Measurements from ENCODE around the gene MND1.

The MND1 gene

DNA sequence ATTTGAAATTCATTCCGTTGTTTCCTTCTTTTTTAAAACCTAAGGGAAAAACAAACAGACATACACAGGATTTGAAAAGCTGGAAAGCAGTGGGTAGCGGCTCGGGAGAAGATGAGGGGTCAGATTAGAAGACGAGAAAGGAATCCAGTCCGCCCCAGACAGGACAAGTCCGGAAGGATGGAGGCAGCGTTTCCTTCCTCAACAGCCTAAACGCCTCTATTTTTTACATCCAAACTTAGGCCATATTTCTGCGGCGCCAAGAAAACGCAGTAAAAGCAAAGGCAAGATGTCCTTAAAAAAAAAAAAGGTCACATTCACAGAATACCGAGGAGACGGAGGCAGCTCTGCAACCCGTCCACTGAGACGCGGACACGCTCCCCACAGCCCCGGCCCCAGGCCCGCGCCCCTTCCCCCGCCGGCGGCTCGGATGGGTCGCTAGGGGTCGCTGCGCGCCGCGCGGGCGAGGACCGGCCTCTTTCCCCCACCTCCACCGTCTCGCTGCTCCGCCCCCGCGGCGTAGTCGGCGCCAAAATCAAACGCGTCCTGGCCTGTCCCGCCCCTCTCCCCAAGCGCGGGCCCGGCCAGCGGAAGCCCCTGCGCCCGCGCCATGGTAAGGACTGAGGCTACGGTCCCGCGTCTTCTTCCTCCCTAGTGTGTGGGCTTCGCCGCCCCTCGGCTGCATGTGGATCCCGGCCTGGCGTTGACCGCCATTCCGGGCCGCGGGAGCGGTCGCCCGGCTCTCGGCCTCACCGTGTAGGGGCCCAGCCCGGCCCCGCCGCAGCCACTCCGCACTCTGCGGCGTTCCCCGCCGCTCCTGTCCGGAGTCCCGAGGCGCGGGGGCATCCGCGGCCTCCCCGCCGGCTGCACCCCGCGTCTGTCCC lies at the start of gene MND1:
Gene MND1, plus strand, starts transcription at position 558 of the 881 bp plus-strand sequence. Its CDS starts 50 bp downstream, at position 608.
- peak; percentile 85 to 86 for DNase-seq (ENCODE audit: low read depth in 2 of 2)

DNA sequence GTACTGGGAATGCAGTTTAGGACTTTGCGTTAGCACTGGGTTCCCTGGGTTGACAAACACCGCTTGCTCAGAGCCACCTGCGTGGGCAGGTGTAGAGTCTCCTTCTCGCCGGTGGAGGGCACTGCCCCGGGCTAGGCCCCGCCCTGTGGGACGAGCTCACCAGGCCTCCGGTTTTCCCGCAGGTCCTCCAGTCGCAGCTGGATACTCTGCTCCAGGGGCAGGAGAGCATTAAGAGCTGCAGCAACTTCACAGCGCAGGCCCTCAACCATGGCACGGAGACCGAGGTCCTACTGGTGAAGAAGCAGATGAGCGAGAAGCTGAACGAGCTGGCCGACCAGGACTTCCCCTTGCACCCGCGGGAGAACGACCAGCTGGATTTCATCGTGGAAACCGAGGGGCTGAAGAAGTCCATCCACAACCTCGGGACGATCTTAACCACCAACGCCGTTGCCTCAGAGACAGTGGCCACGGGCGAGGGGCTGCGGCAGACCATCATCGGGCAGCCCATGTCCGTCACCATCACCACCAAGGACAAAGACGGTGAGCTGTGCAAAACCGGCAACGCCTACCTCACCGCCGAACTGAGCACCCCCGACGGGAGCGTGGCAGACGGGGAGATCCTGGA lies 49.2 kb upstream of the MND1 start:
- no peak for DNase-seq (ENCODE audit: low read depth in 2 of 2)

DNA sequence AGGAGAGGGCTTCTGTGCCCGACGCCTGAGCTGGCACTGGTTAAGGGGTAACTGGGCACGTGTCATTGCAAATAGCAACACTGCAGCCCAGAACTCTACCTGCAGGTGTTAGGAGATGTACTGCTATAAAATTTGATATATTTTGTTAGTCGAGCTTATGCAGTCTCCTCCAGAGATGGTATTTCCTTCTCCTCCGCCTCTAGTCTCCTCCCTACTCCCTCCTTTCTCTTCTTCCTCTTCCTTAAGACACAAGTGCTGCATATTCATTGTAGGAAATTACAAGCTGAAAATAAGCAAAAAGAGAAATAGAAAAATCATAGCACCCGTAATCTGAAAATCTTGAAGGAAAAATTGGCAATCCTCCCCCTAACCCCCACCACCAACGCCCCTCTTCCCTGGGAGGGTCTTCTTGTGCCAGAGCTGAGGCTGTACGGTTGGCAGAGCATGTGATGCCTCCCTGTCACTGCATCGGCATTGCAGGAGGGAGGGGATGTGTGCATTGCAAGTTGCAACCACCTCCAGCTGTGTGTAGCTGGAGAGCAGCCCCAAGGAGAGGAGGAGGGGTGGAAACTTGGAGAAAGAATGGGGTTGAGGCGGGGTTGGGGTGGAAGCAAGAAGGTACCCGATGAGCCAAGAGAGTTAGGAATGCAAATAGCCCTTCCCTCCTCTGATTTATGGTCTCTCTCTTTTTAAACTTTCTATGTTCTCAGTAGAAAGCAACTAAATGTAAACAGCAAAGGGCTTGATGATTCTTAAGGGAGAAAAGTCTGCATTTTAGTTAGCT lies 48.3 kb upstream of the MND1 start:
- no peak for DNase-seq (ENCODE audit: low read depth in 2 of 2)

DNA sequence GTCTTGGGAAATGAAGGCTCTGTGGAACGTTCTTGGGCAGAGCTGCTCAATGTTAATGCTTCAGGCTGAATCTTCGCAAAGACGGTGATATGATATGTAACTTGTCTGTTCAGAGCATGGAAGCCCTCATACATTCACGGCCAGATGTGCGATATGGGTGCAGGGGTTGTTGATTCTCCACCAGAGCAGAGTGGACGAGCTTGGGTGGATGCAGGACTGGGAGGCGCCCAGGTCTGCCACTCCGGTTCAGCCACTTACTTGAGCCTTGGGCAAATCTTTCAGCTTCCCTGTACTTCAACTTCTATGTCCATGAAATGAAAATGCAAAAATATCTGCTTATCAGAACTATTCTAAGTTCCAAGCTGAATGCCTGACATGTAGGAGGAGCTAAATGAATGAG lies 47.4 kb upstream of the MND1 start:
- no peak for DNase-seq (ENCODE audit: low read depth in 2 of 2)

- no peak for DNase-seq (ENCODE audit: low read depth in 2 of 2)
Measured at GRCh38 chr4:153310793-153311192, 33.7 kb upstream of the MND1 start.

DNA sequence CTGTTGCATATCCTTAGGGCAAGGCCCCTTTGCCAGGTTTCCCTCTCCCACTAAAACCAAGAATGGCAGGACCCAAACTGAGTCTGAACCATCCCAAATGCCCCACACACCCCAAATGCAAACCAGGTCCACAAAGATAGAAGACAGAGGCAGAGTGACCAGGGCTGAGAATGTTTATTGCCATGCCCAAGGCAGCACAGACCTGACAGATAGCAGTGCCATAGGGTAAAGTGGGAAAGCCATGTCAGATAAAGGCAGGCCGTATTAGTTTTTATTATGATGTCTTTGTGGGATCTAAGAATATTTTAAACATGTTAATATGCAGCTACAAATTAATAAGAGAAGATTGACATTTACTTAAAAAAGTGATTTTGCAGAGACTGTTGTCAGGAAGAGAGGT lies 29.6 kb upstream of the MND1 start:
- DNase-seq (ENCODE audit: low read depth in 2 of 2) = no peak

DNA sequence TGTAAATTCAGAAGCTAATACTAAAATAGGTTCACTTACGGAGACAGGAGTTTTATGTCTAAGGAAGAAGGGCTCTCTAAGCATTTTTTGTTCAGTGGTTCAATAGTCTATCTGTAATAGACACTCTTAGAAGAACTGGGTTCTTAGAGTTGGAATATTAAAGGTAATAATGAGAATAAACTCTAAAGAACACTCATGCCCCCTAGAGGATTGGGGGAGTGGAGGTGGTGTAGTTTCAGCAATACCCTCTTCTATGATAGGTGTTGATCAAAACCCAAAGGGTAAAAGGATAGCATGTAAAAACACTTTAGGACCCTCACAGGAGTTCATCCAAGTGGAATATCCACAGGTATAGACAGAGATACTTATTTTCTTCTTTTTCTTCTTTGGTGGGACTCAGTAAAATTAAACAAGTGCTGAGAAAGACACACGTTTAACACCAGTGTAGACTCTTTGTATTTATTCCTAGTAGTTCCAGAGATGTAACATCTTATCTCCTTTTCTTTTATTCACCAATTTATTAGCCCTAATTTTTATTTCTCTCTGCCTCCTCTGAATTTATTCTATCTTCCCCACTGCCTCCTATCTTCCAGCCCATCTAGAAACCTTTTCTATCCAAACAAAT lies 25.7 kb upstream of the MND1 start:
- no peak for DNase-seq (ENCODE audit: low read depth in 2 of 2)

DNA sequence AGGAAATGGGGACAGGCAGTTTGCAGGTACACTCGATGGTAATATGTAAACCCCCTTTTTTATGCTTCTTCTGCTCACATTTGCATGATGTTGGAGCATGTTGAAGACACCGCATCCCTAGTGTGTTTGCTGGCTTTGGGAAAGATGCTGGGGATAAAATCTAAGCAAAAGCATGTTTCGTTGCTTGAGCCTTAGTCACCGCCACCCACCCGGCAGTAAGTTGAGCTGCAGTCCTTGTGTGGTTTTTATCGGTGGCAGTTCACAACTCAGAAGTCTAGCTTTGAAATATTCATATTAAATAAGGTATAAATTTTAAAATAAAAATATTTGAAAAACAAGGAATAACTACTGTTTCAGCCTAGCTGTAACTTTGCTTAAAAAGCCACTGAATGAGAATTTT lies 21.7 kb upstream of the MND1 start:
- no peak for DNase-seq (ENCODE audit: low read depth in 2 of 2)

DNA sequence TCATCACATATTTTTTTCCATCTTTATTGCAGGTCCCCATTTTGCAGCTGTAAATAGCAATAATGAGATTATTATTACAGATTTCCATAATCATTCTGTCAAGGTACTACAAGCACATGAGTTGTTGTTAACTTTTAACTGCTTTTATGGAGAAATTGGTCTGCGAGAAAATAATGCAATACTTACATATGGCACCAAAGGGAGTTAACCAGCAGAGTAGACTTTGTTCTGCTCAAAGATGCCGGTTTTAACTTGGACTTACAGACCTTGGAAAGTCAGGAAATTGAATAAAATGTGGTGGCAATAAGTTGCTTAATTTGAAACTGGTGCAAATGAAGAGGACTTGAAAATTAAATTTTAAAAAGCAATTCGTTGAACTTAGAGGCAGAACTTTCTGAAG lies 20.4 kb upstream of the MND1 start:
- DNase-seq (ENCODE audit: low read depth in 2 of 2) = no peak

GRCh38 chr4:153325558-153325957 lies 18.9 kb upstream of the MND1 start:
- DNase-seq (ENCODE audit: low read depth in 2 of 2) = no peak

DNA sequence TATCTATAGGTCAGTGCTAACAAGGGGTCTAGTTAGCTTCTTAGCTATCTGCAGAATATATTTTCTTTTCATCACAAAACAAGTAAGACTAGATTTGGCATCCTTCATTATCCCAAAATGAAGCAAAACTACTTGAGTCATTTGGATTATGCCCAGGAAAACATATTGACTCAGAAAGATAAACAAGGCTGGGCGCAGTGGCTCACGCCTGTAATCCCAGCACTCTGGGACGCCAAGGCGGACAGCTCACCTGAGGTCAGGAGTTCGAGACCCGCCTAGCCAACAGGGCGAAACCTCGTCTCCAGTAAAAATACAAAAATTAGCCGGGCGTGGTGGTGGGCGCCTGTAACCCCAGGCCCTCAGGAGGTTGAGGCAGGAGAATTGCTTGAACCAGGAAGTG lies 18.0 kb upstream of the MND1 start:
- DNase-seq (ENCODE audit: low read depth in 2 of 2) = no peak

GRCh38 chr4:153327247-153327646 lies 17.2 kb upstream of the MND1 start:
- no peak for DNase-seq (ENCODE audit: low read depth in 2 of 2)

GRCh38 chr4:153332936-153333335 lies 11.6 kb upstream of the MND1 start:
- DNase-seq (ENCODE audit: low read depth in 2 of 2) = no peak

DNA sequence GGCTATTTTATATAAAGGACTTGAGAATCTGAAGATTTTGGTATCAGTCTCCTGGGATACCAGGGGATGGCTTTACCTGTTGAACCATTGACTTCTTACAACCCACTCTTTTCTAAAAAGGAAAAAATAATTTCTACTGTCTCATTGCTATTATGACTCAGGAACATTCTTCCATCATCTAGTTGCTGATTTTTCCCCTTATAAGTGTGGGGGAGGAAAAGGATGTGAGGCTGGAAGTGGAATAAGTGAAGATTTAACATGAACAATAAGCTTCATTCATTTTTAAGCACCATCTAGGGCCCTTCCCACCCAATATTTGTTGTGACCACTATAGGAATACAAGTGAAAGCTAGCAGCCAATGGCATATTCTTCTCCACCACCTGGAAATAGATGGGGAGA lies 10.6 kb upstream of the MND1 start:
- DNase-seq (ENCODE audit: low read depth in 2 of 2) = no peak

GRCh38 chr4:153335665-153336064 lies 8.8 kb upstream of the MND1 start:
- DNase-seq (ENCODE audit: low read depth in 2 of 2) = no peak

GRCh38 chr4:153337686-153338085 lies 6.8 kb upstream of the MND1 start:
- DNase-seq (ENCODE audit: low read depth in 2 of 2) = no peak

DNA sequence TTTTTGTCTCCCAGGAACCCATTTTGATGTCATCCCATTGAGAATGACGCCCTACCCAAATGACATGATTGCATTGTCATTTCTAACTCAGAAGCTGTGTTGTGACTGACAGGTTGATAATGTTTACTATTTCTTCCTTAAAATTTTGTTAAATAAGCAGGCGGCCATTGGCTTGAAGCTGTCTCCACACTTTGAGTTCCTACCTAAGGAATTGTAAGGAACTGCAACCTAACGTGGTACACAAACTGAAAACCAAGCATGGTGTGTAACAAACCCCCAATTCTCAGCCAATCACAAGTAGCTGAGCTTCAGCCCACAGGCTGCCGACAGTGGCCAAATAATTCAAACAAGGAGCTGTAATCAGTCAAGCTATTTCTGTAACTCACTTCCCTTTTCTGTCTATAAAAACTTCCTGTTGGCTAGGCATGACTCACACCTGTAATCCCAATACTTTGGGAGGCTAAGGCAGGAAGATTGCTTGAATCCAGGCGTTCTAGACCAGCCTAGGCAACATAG lies 2.9 kb upstream of the MND1 start:
- no peak for DNase-seq (ENCODE audit: low read depth in 2 of 2)

DNA sequence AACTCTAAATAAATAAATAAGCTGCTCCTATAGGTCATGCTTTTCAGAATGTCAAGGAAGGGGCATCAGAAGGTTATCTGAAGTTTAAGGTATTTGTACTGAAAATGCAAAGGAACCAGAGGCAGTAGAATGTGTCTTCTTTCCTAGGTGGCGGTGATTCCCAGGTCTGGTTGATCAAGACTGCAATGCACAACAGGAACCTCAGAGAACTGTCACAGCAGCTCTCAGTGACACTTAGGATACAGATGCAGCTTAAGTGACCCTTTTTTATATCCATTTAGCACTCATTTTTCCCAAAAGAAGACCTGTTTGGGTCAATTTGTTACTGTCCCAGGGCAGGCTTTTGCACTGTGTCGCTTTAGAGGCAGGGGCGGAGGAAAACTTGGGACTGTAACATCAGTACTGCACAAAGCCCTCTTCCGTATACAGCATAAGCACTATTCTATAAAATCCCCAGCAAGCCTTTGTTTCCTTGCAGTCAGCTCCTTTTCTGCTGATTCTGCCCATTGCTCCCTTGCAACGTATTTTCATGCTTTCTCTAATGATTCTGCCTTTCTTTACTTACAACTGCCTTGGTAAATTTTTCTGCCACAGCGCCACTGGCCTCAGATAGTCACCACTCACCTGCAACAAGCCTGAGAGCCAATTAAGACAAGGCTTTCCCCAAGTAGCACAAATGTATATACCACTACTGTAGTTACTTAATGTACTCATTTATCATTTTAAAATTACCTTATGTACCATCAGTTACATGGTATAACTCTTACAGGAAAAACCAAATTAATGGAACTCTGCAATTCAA lies 1.5 kb upstream of the MND1 start:
- no peak for DNase-seq (ENCODE audit: low read depth in 2 of 2)

DNA sequence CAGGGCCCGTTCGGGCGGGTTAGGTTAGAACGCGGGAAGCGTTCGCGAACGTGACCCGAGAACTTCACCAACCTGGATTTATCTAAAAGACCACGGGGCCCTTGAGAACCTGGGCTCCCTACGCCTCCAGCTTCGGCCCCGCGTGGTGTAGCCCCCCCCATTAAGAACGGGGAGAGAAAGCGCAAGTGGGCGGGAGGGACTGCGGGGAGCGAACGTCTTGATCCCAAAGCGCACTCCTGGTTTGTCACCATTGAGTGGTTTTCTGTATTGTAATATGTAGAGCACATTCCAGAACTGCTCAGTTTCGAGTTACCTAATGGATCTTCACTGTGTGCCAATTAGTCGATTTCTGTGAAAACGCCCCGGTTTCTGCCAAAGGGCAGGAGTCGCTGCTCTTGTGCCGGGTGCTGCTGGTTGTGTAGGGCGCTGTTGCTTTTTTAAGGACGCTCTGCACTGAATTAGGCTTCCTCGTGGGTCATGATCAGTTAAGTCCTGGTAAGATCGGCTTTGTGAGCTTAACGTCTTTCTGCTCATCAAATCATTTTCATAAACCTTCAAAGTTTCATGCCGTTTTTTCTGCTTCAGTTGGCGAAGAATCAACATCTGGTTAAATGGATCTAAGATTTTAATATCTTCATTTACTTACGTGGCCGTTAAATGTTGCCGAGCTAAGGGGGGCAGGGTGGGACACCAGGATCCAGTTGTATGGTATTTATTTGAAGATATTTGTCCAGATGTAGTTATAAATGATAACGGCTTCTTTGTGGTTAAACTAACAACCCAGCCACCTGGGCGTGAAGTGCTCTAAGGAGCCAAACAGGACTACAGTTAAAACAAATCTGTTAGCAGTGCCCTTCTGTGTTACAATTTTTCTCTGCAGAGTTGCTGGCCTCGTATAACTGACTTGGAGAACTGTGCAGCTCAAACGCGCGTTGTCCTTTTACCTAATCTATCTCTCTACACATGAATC lies 809 bp downstream of the MND1 start:
- peak; percentile 14 to 33 for DNase-seq (ENCODE audit: low read depth in 2 of 2)

DNA sequence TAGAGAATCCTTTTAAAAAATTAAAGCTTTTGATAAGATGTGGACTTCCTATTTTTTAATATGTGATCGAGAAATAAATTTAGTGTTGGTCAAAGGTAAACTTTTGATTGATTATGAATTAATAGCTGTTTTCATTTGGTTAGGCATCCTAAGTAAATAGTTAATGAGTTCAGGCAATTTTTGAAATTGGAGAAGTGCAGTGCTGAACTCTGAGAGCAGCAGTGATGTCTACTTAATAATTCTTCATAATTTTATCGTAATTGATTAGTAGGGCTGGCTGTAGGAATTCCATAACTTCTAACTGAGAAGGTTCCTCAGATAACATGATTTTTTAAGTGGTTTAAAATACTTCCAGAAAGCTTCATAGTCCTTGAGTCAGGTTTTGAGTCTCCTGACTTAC lies 1.5 kb downstream of the MND1 start:
- no peak for DNase-seq (ENCODE audit: low read depth in 2 of 2)
